Parathyroid adenoma (tissue), 2 donors: Measurements from ENCODE around the gene GPRASP2.

Source experiments
- H2AFZ ChIP-seq: fragments of 300-600 bp; sonication (generic); one replicate; pipeline ENCODE4 v1.7.0; 2017; ENCODE audit warnings: antibody characterized with exemption, mild to moderate bottlenecking
- H3K27ac ChIP-seq: fragments of 300-600 bp; sonication (generic); one replicate; pipeline ENCODE4 v1.7.0; 2017
- H3K27me3 ChIP-seq: fragments of 300-600 bp; sonication (generic); one replicate; pipeline ENCODE4 v1.7.0; 2017; ENCODE audit warnings: low read length; ENCODE audit not compliant: control insufficient read depth, insufficient read depth
- H3K36me3 ChIP-seq: fragments of 300-600 bp; sonication (generic); one replicate; pipeline ENCODE4 v1.7.0; 2017; ENCODE audit warnings: low read length; ENCODE audit not compliant: control insufficient read depth, insufficient read depth
- H3K4me1 ChIP-seq: fragments of 300-600 bp; sonication (generic); one replicate; pipeline ENCODE4 v1.7.0; 2017; ENCODE audit warnings: control low read depth
- H3K4me2 ChIP-seq: fragments of 300-600 bp; sonication (generic); one replicate; pipeline ENCODE4 v1.7.0; 2017; ENCODE audit warnings: low read length
- H3K4me3 ChIP-seq: fragments of 300-600 bp; sonication (generic); one replicate; pipeline ENCODE4 v1.7.0; 2017; ENCODE audit warnings: low read depth, low read length
- H3K79me2 ChIP-seq: fragments of 300-600 bp; sonication (generic); one replicate; pipeline ENCODE4 v1.7.0; 2017; ENCODE audit warnings: control low read depth
- H3K9ac ChIP-seq: fragments of 300-600 bp; sonication (generic); one replicate; pipeline ENCODE4 v1.7.0; 2017; ENCODE audit warnings: mild to moderate bottlenecking
- H3K9me3 ChIP-seq: fragments of 300-600 bp; sonication (generic); one replicate; pipeline ENCODE4 v1.7.0; 2017; ENCODE audit warnings: low read length; ENCODE audit not compliant: control insufficient read depth
- TF ChIP-seq, protein P1 (sequence below): fragments of 300-600 bp; sonication (generic); IDR thresholded peaks from one replicate; pipeline ENCODE4 v1.7.0; 2017; ENCODE audit warnings: antibody characterized with exemption, mild to moderate bottlenecking
- donor health status: primary hyperparathyroidism.

The GPRASP2 gene

DNA sequence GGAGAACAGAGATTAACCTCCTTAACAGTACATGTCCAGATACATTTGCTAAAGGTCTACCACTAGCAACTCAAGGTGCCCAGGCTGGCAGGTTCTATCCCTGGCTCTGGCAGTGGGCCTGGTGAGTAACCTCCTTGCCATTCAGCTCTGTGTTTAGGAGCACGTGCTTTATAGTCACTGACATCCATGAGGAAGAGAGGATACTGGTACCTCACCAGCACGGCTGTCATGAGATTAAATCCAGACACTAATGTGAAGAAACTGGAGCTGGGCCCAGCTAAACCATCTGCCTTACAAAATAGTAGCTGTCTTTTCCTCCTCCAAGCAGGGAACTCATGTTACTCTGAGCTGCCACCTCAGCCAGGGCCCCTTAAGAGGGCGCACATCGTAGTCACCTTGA lies 53.6 kb downstream of the GPRASP2 start:
- Histone ChIP-seq H3K36me3 (no peaks in the 10 kb centered on the region), H2AFZ (no peak overlapping the region), H3K4me3 (no peak overlapping the region), H3K4me1 (no peaks in the 10 kb centered on the region), H3K27ac (no peak overlapping the region), H3K79me2 (no peaks in the 10 kb centered on the region), H3K9ac (no peak overlapping the region), H3K27me3 (no peaks in the 10 kb centered on the region), H3K9me3 (no peaks in the 10 kb centered on the region), H3K4me2 (no peak overlapping the region)
- TF ChIP-seq, protein P1, sequence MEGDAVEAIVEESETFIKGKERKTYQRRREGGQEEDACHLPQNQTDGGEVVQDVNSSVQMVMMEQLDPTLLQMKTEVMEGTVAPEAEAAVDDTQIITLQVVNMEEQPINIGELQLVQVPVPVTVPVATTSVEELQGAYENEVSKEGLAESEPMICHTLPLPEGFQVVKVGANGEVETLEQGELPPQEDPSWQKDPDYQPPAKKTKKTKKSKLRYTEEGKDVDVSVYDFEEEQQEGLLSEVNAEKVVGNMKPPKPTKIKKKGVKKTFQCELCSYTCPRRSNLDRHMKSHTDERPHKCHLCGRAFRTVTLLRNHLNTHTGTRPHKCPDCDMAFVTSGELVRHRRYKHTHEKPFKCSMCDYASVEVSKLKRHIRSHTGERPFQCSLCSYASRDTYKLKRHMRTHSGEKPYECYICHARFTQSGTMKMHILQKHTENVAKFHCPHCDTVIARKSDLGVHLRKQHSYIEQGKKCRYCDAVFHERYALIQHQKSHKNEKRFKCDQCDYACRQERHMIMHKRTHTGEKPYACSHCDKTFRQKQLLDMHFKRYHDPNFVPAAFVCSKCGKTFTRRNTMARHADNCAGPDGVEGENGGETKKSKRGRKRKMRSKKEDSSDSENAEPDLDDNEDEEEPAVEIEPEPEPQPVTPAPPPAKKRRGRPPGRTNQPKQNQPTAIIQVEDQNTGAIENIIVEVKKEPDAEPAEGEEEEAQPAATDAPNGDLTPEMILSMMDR, result no peak

DNA sequence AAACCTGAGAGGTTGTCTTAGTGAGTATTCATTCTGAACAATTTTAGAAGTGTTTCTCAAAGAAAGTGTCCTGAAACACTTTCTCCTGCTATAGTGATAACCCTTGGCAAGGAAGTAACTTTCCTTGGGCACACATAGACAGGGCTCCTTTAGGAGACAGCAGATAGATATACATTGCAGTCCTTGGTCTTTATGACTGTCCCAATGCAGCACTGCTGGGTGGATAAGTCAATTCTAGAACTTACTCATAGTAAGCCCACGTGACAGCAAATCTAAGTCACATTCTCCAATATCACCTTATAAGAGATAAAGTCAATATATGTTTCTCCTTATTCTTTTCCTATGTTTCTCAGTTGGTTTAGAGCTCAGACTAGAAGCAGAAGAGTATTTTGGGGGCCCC lies 55.0 kb downstream of the GPRASP2 start:
- Histone ChIP-seq H3K4me1 (no peaks in the 10 kb centered on the region), H3K27ac (no peak overlapping the region), H3K79me2 (no peaks in the 10 kb centered on the region), H3K27me3 (no peaks in the 10 kb centered on the region), H3K9ac (no peak overlapping the region), H3K9me3 (no peaks in the 10 kb centered on the region), H3K4me2 (no peak overlapping the region), H2AFZ (no peak overlapping the region), H3K4me3 (no peak overlapping the region), H3K36me3 (no peaks in the 10 kb centered on the region)
- TF ChIP-seq, protein P1, result no peak
